IPS-15b (cell line): ENCODE results near the gene IL1RL2.

Source experiments
- H3K27me3 ChIP-seq: one replicate; pipeline ENCODE4 v1.6.1; 2013; ENCODE audit warnings: low read length; ENCODE audit not compliant: control insufficient read depth, insufficient read depth
- H3K36me3 ChIP-seq: one replicate; pipeline ENCODE4 v1.6.1; 2013; ENCODE audit warnings: low read length; ENCODE audit not compliant: control insufficient read depth, insufficient read depth
- H3K4me1 ChIP-seq: one replicate; pipeline ENCODE4 v1.6.1; 2013; ENCODE audit warnings: mild to moderate bottlenecking, low read length; ENCODE audit not compliant: control insufficient read depth, insufficient read depth
- H3K4me3 ChIP-seq: one replicate; pipeline ENCODE4 v1.5.1; 2013; ENCODE audit warnings: low read depth, low read length
- H3K9ac ChIP-seq: one replicate; pipeline ENCODE4 v1.6.1; 2013; ENCODE audit warnings: low read depth, mild to moderate bottlenecking, low read length
- H3K9me3 ChIP-seq: one replicate; pipeline ENCODE4 v1.6.1; 2013; ENCODE audit warnings: mild to moderate bottlenecking, low read length; ENCODE audit not compliant: control insufficient read depth, insufficient read depth

IL1RL2 gene

GRCh38 chr2:102208774-102209173, 22.0 kb downstream of the IL1RL2 start:
- Histone ChIP-seq H3K9ac (no peak overlapping the region), H3K36me3 (no peaks in the 10 kb centered on the region), H3K27me3 (no peaks in the 10 kb centered on the region), H3K4me1 (no peaks in the 10 kb centered on the region), H3K9me3 (no peaks in the 10 kb centered on the region), H3K4me3 (no peak overlapping the region)

DNA sequence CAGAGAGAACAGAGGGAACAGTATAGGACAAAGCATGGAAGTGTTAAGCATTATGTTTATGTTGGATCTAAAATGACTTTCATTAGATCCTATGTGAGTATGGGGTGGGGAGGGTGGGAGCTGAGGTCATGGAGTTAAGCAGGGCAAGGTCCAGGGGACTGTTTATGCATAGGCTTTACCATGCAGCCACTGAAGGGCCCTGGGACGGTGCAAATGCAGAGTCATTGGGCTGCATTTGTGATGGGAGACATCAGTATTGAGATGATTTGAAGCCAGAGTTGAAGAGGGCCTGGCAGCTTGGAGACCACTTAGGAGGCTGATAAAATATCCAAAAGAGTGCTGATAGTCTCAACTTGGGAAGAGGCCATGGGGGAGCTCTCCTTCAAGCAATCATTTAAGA, 22.7 kb downstream of the IL1RL2 start:
- Histone ChIP-seq H3K36me3 (no peaks in the 10 kb centered on the region), H3K9ac (no peak overlapping the region), H3K4me1 (no peaks in the 10 kb centered on the region), H3K27me3 (no peaks in the 10 kb centered on the region), H3K9me3 (no peaks in the 10 kb centered on the region), H3K4me3 (no peak overlapping the region)

DNA sequence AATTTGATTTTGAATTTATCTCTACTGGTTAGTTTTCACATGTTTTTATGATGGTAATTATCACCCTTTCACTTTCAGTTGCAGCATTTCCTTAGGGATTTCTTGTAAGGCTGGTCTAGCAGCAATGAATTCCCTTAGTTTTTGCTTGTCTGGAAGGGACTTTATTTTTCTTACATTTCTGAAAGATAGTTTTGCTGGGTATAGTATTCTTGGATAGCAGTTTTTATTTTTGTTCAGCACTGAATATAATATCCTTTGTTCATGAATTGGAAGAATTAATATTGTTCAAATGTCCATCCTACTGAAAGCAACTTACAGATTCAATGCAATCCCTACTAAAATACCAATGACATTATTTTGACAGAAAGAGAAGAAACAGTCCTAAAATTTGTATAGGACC, 30.2 kb downstream of the IL1RL2 start:
- Histone ChIP-seq H3K4me3 (no peak overlapping the region), H3K9ac (no peak overlapping the region), H3K9me3 (peaks cover 4% of the 10 kb centered on the region), H3K36me3 (no peaks in the 10 kb centered on the region), H3K27me3 (no peaks in the 10 kb centered on the region), H3K4me1 (no peaks in the 10 kb centered on the region)

DNA sequence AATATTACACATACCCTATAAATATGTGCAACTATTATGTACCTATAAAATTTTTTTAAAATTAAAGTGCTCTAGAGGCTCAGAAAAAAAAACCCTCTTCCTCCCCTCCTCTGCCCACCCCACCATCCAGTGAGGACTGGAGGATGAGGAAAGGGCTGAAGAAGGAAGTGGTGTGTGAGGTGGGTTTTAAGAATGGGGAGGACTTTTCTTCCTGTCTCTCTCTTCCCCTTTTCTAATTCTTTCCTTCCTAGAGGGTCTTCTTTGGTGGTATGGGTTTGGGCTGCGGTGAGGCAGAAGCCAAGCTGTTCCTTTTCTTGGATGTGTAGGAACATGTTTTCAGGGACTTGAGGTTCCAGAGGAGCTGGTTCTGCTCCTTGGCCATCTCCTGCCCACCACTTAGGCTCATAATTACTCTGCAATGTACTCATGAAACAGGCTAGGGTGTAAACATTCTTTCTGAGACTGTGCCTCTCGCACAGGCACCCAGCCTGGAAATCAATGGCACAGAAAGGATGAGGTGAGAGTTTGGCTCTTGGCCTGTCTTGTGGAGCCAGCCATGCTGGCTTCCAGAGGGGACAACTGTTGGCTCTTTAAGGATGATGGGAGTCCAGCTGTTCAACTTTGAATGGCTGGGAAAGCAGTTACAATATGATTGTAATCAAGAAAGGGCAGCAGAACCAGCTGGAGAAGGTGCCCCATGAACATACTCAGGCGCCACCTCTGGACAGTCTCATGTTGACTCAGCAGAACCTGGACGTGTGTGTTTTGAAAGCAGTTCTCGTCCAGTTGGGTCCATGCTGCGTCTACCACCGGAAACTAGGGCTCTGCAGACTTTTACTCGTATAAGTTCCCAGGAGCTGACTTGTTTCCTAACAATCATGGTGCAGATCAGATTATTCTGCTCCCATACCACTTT, 38.3 kb downstream of the IL1RL2 start:
- Histone ChIP-seq H3K27me3 (no peaks in the 10 kb centered on the region), H3K4me1 (peaks cover 5% of the 10 kb centered on the region), H3K36me3 (no peaks in the 10 kb centered on the region), H3K4me3 (no peak overlapping the region), H3K9ac (no peak overlapping the region), H3K9me3 (no peaks in the 10 kb centered on the region)

- Histone ChIP-seq H3K4me3 (no peak overlapping the region), H3K4me1 (peaks cover 5% of the 10 kb centered on the region), H3K9ac (no peak overlapping the region), H3K36me3 (no peaks in the 10 kb centered on the region), H3K27me3 (no peaks in the 10 kb centered on the region), H3K9me3 (no peaks in the 10 kb centered on the region)
These were observed 39.3 kb downstream of the IL1RL2 start for GRCh38 chr2:102226171-102226570.

GRCh38 chr2:102226612-102227391, 40.0 kb downstream of the IL1RL2 start:
- Histone ChIP-seq H3K4me1 (peaks cover 5% of the 10 kb centered on the region), H3K9ac (no peak overlapping the region)

DNA sequence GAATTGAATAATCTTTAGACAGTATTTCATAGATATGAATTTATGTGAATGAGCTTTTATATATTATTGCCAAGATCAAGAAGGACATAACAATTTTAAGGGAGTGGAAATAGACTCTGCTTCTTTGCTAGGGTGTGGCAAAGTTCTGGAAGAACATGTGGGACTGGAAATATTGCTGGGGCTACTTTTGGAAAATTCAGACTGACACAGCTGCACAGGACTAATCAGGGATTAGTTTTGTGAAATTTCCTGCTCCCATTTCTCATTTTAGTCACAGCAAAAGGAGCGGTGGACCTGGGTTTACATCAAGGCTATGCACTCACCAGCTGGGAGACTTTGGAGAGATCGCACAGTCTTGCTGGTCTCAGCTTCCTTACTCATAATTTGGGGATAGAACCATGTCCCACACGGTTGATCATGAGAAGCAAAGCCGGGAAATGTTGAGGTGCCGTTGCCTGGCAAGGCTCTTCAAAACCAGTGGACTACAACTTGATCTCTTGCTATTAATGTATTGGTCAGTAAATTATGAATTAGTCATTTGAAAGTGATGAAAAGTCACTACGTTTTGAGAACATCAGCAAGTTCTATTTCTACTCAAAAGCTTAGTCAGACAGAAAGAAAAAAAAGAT, 42.4 kb downstream of the IL1RL2 start:
- Histone ChIP-seq H3K4me3 (no peak overlapping the region), H3K36me3 (no peaks in the 10 kb centered on the region), H3K9me3 (no peaks in the 10 kb centered on the region), H3K4me1 (peaks cover 5% of the 10 kb centered on the region), H3K9ac (no peak overlapping the region), H3K27me3 (no peaks in the 10 kb centered on the region)

More at GRCh38 chr2:102226612-102227391, 40.0 kb downstream of the IL1RL2 start:
- H3K9me3 ChIP-seq, result no peaks in the 10 kb centered on the region
- no peak overlapping the region for H3K4me3 ChIP-seq
- H3K36me3 ChIP-seq, result no peaks in the 10 kb centered on the region
- H3K27me3 ChIP-seq, result no peaks in the 10 kb centered on the region

DNA sequence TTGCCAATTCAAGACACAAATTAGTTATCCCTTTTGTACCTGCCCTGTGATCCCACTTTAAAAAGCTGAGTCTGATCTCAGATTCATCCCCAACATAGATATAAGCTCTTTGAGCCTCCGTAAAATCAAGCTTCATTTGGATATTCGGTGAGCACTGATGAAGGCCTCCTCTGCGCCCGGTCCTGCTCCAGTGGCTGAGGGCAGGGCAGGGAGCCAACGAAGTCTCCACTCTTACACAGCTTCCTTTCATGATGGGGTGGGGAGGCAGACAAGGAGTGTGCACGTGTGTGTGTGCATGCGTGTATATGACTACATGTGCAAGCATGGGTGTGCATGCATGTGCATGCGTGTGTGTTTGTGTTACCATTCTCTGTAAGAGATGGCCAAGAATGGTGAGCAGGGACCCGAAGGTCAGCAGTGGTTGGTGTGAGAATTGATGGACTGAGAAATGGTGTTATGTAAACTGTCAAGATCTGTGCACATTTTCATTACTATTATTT, 43.6 kb downstream of the IL1RL2 start:
- peaks cover 5% of the 10 kb centered on the region for H3K4me1 ChIP-seq
- H3K4me3 ChIP-seq, result no peak overlapping the region
- H3K9ac ChIP-seq, result no peak overlapping the region
- H3K9me3 ChIP-seq, result no peaks in the 10 kb centered on the region
- no peaks in the 10 kb centered on the region for H3K36me3 ChIP-seq
- H3K27me3 ChIP-seq, result no peaks in the 10 kb centered on the region

- Histone ChIP-seq H3K4me3 (no peak overlapping the region), H3K9ac (no peak overlapping the region), H3K27me3 (no peaks in the 10 kb centered on the region), H3K9me3 (no peaks in the 10 kb centered on the region), H3K4me1 (no peaks in the 10 kb centered on the region), H3K36me3 (no peaks in the 10 kb centered on the region)
These were observed 46.5 kb downstream of the IL1RL2 start for GRCh38 chr2:102233132-102233884.

DNA sequence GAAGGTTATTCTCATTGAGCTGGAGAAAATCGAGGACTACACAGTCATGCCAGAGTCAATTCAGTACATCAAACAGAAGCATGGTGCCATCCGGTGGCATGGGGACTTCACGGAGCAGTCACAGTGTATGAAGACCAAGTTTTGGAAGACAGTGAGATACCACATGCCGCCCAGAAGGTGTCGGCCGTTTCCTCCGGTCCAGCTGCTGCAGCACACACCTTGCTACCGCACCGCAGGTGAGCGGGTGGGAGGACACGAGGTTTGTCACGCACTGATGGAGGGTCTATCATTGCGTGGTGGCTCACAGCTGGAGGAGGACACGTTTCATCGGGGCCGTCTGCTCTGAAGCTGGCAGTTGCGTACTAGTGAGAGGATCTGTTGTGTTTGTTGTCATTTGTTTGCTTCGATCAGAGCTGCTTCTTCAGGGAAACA, 48.2 kb downstream of the IL1RL2 start:
- no peaks in the 10 kb centered on the region for H3K27me3 ChIP-seq

DNA sequence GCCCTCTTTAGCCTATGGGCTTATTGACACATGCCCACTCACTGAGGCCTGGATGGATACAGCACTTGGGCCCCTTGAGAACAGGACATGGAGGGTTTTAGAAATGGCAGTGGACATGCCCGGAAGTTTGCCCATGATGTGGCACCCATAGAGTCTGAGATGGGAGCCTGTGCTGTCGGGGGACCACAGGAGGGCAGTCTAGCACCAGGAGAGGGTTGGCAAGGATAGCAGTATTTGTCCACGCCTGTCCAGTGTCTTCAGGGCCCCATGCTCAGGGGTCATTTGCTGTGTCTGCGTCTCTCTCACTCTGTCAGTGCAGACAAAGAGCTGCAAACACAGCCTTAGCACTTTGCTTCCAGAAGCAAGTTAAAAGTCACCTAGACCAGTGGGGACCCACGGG, 48.7 kb downstream of the IL1RL2 start:
- H3K9me3 ChIP-seq, result no peaks in the 10 kb centered on the region
- no peak overlapping the region for H3K9ac ChIP-seq
- no peaks in the 10 kb centered on the region for H3K36me3 ChIP-seq
- H3K4me1 ChIP-seq, result no peaks in the 10 kb centered on the region
- H3K27me3 ChIP-seq, result no peaks in the 10 kb centered on the region
- H3K4me3 ChIP-seq, result no peak overlapping the region

More for the DNA sequence above, 48.2 kb downstream of the IL1RL2 start:
- H3K4me1 ChIP-seq, result no peaks in the 10 kb centered on the region
- H3K9ac ChIP-seq, result no peak overlapping the region
- no peaks in the 10 kb centered on the region for H3K36me3 ChIP-seq
- no peak overlapping the region for H3K4me3 ChIP-seq
- H3K9me3 ChIP-seq, result no peaks in the 10 kb centered on the region
